VCaP (cell line): Measurements from ENCODE around the gene NECAB3.

Source experiments
- H3K27ac ChIP-seq: fragments of 450-650 bp; 2 replicates; pipeline ENCODE4 v1.5.1; 2017
- CTCF ChIP-seq: fragments of 450-650 bp; conservative IDR thresholded peaks from 2 replicates; pipeline ENCODE4 v1.5.1; 2017; ENCODE audit warnings: mild to moderate bottlenecking, moderate library complexity

The NECAB3 gene

GRCh38 chr20:33663161-33664084, 10.8 kb downstream of the NECAB3 start:
- H3K27ac ChIP-seq, result peak overlapping the region; percentile 98
- TF ChIP-seq CTCF, result no peak

GRCh38 chr20:33662172-33662571, 12.1 kb downstream of the NECAB3 start, which contains the start of gene C20orf144:
Gene C20orf144, plus strand, starts transcription at chr20:33662327. Its CDS starts 19 bp downstream, at chr20:33662346.
- TF ChIP-seq CTCF, result no peak
- H3K27ac ChIP-seq, result peak within 1 kb of the TSS; percentile 98

GRCh38 chr20:33660685-33661058, 13.6 kb downstream of the NECAB3 start:
- TF ChIP-seq CTCF, result no peak
- no peak overlapping the region; the same call in 1 of the 2 replicates for H3K27ac ChIP-seq

GRCh38 chr20:33660035-33660684, 14.1 kb downstream of the NECAB3 start:
- no peak for TF ChIP-seq CTCF
- no peak overlapping the region for H3K27ac ChIP-seq

- TF ChIP-seq CTCF, result no peak
Measured at GRCh38 chr20:33659341-33660034, 14.7 kb downstream of the NECAB3 start.

GRCh38 chr20:33658929-33659328, 15.3 kb downstream of the NECAB3 start:
- no peak overlapping the region for H3K27ac ChIP-seq
- no peak for TF ChIP-seq CTCF

More at GRCh38 chr20:33659341-33660034, 14.7 kb downstream of the NECAB3 start:
- H3K27ac ChIP-seq, result no peak overlapping the region

- no peak overlapping the region for H3K27ac ChIP-seq
- no peak for TF ChIP-seq CTCF
Measured at GRCh38 chr20:33658510-33658909, 15.7 kb downstream of the NECAB3 start.
